ENCODE measurements around the gene PGBD2. TPM values are rescaled to one million over a fixed set of nuclear protein-coding genes. Genes with fewer than 3 reads are reported as not detected.

The PGBD2 gene
- total RNA-seq, 1 donor from 2014 or later: 12.5 TPM

DNA sequence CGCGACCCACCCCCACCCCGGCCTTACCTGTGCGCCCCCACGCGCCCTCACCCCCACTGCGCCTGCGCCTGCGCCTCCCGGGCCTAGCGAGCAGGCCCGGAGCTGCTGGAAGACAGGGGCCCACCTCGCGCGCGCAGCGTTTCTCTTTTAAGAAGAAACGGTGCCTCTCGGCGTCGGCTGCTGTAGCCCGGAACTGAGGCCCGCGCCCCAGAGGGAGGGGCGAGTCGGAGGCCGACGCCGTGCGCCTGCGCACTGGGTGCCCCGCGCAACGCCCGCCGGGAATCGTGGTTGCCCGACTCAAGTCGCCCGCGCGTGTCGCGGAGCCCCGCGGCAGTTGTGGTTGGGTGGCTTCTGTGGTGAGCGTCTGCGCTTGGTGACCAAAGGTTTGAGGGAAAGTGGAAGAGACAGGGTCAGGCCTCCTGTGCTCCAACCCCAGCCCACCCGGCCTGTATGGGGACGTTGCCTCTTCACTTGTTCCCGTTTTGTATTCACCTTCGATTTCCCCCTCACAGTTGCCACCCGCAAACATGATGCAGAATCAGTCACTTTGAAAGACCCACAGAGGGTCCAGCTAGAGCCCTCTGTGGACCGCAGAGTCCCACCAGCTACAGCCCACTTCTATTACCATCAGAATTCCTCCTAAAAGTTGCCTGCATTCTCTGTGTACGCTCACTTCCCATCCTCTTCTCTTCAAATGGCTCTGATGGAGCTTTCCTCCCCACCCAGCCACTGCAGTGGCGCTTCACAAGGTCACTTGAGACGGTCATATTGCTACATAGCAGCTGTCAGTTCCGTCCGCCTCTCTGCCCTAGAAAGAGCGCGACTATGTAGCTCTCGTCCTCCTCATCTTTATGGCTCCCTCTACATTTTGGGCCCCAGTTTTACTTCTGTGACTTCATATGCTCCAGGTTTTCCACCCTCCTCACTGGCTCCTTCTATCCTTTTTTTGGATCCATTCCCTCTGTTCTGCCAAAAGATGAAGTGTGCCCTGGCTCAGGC, 46.8 kb upstream of the PGBD2 start, which contains the start of gene ZNF692:
Gene ZNF692 (minus strand): TSS at position 195 of the 999 bp plus-strand sequence. CDS start 776 bp downstream, outside the sequence.
- H3K4me1 ChIP-seq: peaks cover 28% of the 10 kb centered on the region
- peak; percentile 84 to 95 for TF ChIP-seq POLR2AphosphoS5 (IDR thresholded peaks at IDR 0.05; ENCODE audit: insufficient read depth in 1 of 2, low read depth in 1 of 2)
- TF ChIP-seq, protein P1, sequence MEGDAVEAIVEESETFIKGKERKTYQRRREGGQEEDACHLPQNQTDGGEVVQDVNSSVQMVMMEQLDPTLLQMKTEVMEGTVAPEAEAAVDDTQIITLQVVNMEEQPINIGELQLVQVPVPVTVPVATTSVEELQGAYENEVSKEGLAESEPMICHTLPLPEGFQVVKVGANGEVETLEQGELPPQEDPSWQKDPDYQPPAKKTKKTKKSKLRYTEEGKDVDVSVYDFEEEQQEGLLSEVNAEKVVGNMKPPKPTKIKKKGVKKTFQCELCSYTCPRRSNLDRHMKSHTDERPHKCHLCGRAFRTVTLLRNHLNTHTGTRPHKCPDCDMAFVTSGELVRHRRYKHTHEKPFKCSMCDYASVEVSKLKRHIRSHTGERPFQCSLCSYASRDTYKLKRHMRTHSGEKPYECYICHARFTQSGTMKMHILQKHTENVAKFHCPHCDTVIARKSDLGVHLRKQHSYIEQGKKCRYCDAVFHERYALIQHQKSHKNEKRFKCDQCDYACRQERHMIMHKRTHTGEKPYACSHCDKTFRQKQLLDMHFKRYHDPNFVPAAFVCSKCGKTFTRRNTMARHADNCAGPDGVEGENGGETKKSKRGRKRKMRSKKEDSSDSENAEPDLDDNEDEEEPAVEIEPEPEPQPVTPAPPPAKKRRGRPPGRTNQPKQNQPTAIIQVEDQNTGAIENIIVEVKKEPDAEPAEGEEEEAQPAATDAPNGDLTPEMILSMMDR (IDR thresholded peaks at IDR 0.05): no peak
- TF ChIP-seq POLR2A (IDR thresholded peaks at IDR 0.05): peak in 1 of 2 donors; percentile 79
- H3K4me3 ChIP-seq: peak within 1 kb of the TSS; percentile 55 to 61
- DNase-seq (ENCODE audit: extremely low spot score in 2 of 2): peak in 1 of 2 donors; percentile 96
- intact Hi-C loops (cut with DNase I): no loop called here
- H3K36me3 ChIP-seq: no peaks in the 10 kb centered on the region
- peak within 1 kb of the TSS; percentile 90 for H3K27ac ChIP-seq
- H3K9me3 ChIP-seq: no peaks in the 10 kb centered on the region
- H3K27me3 ChIP-seq: no peaks in the 10 kb centered on the region

DNA sequence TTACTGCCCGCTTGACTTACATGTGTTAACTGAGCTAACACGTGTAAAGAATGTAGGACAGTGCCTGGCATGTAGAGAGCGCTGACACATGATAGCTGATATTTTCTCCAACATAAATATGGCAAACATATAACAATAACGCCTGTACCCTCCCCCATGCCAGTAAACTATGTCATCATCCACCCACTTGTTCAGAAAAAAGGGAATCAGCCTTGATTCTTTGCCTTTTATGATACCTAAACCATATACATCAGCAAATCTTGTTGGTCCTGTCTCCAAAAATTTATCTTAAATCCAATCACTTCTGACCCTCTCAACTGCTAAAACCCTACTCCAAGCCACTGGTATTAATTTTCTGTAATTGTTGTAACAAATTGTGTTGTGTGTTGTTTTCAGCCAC, 46.0 kb upstream of the PGBD2 start:
- H3K27me3 ChIP-seq: no peaks in the 10 kb centered on the region
- DNase-seq (ENCODE audit: extremely low spot score in 2 of 2): no peak
- no peak overlapping the region for H3K27ac ChIP-seq
- TF ChIP-seq, protein P1 (IDR thresholded peaks at IDR 0.05): no peak
- TF ChIP-seq POLR2AphosphoS5 (IDR thresholded peaks at IDR 0.05; ENCODE audit: insufficient read depth in 1 of 2, low read depth in 1 of 2) (no peak), POLR2A (IDR thresholded peaks at IDR 0.05) (no peak)
- no peaks in the 10 kb centered on the region for H3K9me3 ChIP-seq
- peaks cover 28% of the 10 kb centered on the region for H3K4me1 ChIP-seq
- no peaks in the 10 kb centered on the region for H3K36me3 ChIP-seq
- intact Hi-C loops (cut with DNase I): no loop called here
- H3K4me3 ChIP-seq: no peak overlapping the region

DNA sequence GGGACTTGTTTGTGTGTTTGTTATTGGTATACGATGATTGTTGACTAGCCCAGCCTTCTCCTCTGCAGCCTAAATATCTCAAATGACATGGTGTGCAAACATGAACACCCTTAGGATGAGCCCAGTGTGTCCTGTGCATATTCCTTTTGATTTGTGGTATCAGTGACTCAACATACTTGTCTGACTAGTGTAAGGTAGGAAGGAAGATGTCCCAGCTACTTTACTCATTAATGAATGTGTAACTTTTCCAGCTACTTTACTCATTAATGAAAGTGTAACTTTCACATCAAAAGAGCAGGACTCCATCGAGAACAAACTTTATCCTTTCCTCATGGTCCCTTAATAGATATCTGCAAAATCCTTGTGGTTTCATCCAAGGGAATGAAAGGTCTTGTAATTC, 44.4 kb upstream of the PGBD2 start:
- TF ChIP-seq POLR2AphosphoS5 (IDR thresholded peaks at IDR 0.05; ENCODE audit: insufficient read depth in 1 of 2, low read depth in 1 of 2) (no peak), POLR2A (IDR thresholded peaks at IDR 0.05) (no peak)
- TF ChIP-seq, protein P1 (IDR thresholded peaks at IDR 0.05): no peak
- Histone ChIP-seq H3K4me1 (peaks cover 28% of the 10 kb centered on the region), H3K9me3 (no peaks in the 10 kb centered on the region), H3K4me3 (no peak overlapping the region), H3K27ac (no peak overlapping the region), H3K36me3 (no peaks in the 10 kb centered on the region), H3K27me3 (no peaks in the 10 kb centered on the region)
- DNase-seq (ENCODE audit: extremely low spot score in 2 of 2): no peak
- intact Hi-C loops (cut with DNase I): no loop called here

DNA sequence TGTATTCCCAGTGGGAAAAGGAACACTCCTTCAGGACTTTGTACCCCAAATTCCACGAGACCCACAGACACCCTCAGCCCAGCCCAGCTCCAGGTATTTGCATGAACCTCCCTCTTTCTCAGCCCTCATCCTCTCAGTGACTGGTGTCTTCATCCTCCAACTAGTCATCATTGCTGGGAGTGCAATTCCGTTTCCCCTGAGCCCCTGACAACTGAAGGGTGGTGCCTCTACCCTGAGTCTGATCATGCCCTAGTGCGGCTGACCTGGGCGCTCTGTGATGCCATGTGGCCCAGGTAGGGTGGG, 43.4 kb upstream of the PGBD2 start:
- no peaks in the 10 kb centered on the region for H3K27me3 ChIP-seq
- DNase-seq (ENCODE audit: extremely low spot score in 2 of 2): no peak
- peaks cover 22% of the 10 kb centered on the region for H3K4me1 ChIP-seq
- intact Hi-C loops (cut with DNase I): no loop called here
- TF ChIP-seq, protein P1 (IDR thresholded peaks at IDR 0.05): no peak
- H3K27ac ChIP-seq: peak overlapping the region; percentile 79
- H3K9me3 ChIP-seq: no peaks in the 10 kb centered on the region
- H3K36me3 ChIP-seq: no peaks in the 10 kb centered on the region
- H3K4me3 ChIP-seq: peak overlapping the region; percentile 59 to 84
